Skin epidermis (tissue), 12 donors: ENCODE data around the gene RIN3.
"Not testable (repeated sequence)": the region's sequence is repeated elsewhere in the genome, so short reads cannot be mapped to it uniquely, and the experiment has no call there.

ENCODE experiments used
- H3K27ac ChIP-seq, 21 experiments: fragments of 200-600 bp; sonication (generic) in 11 of 21; one replicate each; pipeline ENCODE4 v1.5.0; 2020; ENCODE audit warnings: mild to moderate bottlenecking in 3 of 21, inconsistent platforms in 2 of 21, moderate library complexity in 2 of 21
- H3K4me3 ChIP-seq, 7 experiments: fragments of 200-600 bp; sonication (generic) in 2 of 7; one replicate each; pipeline ENCODE4 v1.5.0; 2020; ENCODE audit warnings: inconsistent platforms in 2 of 7, mild to moderate bottlenecking in 2 of 7, moderate library complexity in 1 of 7

Gene RIN3

GRCh38 chr14:92632546-92633273 lies 119.1 kb downstream of the RIN3 start:
- Histone ChIP-seq H3K4me3 (no peak overlapping the region), H3K27ac (peak overlapping the region in 1 of 21 experiments; percentile 47)

DNA sequence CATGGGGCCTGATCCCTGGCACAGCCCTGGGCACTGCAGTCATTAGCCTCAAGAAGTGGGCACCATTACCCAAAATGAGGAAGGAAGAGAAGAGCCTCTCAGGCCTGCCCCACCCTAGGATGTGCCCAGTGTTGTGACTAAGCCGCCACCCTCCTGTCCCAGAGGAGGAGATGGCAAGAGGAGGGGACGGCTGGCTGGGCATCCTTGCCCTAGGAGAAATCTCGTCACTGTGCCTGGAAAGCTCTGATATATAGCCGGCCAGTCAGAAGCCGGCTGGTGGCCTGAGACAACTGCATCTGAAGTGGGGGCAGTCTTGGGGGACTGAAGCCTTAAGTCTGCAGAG lies 119.7 kb downstream of the RIN3 start:
- peak overlapping the region in 1 of 21 experiments; percentile 47 for H3K27ac ChIP-seq

GRCh38 chr14:92633724-92634123 lies 120.1 kb downstream of the RIN3 start:
- no peak overlapping the region for H3K27ac ChIP-seq
- H3K4me3 ChIP-seq = no peak overlapping the region

More for the DNA sequence above, 119.7 kb downstream of the RIN3 start:
- no peak overlapping the region for H3K4me3 ChIP-seq

DNA sequence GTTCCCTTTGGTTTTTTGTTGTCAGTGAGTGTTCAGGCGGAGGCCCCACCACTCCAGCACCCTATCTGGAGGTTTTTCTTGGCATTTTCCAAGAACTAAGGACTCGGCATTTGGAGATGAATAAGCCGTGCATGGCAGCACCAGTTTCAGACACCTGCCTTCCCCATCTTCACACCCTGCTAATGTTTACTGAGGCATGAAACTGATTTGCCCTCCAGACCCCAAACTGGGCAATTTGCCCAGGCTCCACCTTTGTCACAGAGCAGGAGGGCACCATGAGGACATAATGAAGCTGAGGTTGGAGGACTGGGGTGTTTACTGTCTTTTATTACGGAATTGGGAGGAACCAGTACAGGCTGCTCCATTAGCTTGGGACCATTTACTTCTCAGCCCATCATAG lies 121.5 kb downstream of the RIN3 start:
- H3K27ac ChIP-seq = no peak overlapping the region
- H3K4me3 ChIP-seq = no peak overlapping the region

DNA sequence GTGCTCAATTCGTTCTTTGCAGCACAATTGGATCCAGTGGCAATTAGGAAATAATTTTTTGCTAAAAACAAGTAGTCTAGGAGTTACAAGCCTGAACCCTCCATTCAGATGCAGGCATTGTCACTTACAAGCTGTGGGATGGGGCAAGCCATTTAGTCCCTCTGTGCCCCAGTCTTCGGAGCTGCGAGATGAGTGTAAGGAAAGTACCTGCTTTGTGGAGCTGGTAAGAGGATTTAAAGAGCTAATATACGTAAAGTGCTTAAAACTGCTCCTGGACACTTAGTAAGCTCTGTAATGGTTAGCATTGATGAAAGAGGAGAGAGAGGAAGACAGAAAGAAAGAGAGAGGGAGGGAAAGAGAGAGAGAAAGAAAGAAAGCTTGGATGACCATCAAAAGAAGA lies 122.3 kb downstream of the RIN3 start:
- H3K27ac ChIP-seq = no peak overlapping the region
- no peak overlapping the region for H3K4me3 ChIP-seq

GRCh38 chr14:92637228-92637627 lies 123.6 kb downstream of the RIN3 start:
- Histone ChIP-seq H3K27ac (no peak overlapping the region), H3K4me3 (no peak overlapping the region)

DNA sequence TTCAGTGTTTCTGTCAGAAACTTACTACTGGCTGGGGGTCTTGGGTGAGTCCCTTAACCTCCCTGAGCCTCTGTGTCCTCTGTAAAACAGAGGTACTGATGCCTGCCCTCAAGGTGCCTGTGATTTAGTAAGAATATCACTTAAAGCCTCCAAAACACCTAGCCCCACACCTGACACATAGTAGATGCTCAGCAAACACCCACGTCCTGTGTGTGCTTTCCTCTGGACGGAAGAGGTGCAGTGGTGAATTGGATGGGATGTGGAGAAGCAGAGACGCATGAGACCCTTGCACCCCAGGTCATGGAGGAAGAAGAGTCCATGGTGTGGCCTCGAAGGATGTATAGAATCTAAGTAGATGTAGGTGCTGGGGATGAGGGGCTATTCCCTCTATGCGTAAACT lies 124.3 kb downstream of the RIN3 start:
- Histone ChIP-seq H3K27ac (no peak overlapping the region), H3K4me3 (no peak overlapping the region)

GRCh38 chr14:92638266-92638665 lies 124.7 kb downstream of the RIN3 start:
- Histone ChIP-seq H3K4me3 (no peak overlapping the region), H3K27ac (no peak overlapping the region)

- no peak overlapping the region for H3K4me3 ChIP-seq
- H3K27ac ChIP-seq = no peak overlapping the region
Observed at GRCh38 chr14:92638904-92639303, 125.3 kb downstream of the RIN3 start.

DNA sequence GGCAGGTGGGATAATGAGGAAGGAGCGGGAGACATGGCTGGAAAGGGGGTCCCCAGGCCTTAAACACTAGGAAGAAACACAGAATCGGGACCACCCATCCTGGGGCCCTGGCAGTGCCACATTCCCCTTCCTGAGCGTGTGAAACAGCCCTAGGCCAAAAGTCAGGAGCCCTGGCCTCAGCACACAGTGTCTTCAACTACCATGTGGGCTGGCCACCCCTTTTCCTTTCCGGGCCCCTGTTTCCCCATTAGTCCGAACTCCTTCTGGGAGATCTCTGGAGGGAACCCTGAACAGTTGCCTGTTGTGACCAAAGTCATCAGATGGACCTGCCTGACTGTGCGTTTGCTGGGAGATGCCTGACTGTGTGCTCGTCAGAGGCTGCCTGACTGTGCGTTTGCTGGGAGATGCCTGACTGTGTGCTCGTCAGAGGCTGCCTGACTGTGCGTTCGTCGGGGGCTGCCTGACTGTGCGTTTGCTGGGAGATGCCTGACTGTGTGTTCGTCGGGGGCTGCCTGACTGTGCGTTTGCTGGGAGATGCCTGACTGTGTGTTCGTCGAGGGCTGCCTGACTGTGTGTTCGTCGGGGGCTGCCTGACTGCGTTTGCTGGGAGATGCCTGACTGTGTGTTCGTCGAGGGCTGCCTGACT lies 126.0 kb downstream of the RIN3 start:
- H3K27ac ChIP-seq = not testable (repeated sequence)

GRCh38 chr14:92641306-92641705 lies 127.7 kb downstream of the RIN3 start:
- H3K4me3 ChIP-seq = no peak overlapping the region
- H3K27ac ChIP-seq = no peak overlapping the region

More for the DNA sequence above, 126.0 kb downstream of the RIN3 start:
- H3K4me3 ChIP-seq = not testable (repeated sequence)

- Histone ChIP-seq H3K27ac (peak overlapping the region in 1 of 21 experiments; percentile 37), H3K4me3 (no peak overlapping the region)
Observed at GRCh38 chr14:92644171-92644969, 130.8 kb downstream of the RIN3 start.

DNA sequence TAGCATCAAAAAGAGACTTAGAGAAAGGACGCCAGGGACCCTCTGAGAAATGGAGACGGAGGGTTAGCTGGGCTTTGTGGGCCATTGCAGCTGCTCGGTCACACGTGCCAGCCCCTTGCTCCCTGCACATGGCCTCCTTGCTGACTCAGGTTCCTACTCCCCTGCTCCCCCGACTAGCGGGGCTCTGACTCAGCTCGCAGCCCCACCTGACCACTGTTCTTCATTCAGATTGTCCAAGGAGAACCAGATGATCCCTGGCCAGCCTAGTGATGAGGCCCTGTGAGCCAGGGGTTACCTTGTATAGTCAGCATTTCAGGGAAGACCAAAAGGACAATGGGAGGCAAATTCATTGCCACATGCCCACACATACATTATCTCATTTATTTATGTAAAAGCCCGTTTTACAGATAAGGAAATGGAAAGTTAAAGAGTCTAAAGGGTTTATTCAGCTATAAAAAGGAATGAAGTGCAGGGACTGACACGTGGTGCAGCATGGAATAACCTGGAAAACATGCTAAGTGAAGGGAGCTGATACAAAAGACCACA lies 131.5 kb downstream of the RIN3 start:
- H3K27ac ChIP-seq = peak overlapping the region in 2 of 21 experiments; percentile 37 to 47

GRCh38 chr14:92645841-92646478 lies 132.4 kb downstream of the RIN3 start:
- Histone ChIP-seq H3K4me3 (no peak overlapping the region), H3K27ac (peak overlapping the region in 12 of 21 experiments; percentile 7 to 88 (median 60))

More for the DNA sequence above, 131.5 kb downstream of the RIN3 start:
- no peak overlapping the region for H3K4me3 ChIP-seq

- Histone ChIP-seq H3K4me3 (no peak overlapping the region), H3K27ac (peak overlapping the region in 17 of 21 experiments; percentile 7 to 88 (median 65))
Observed at GRCh38 chr14:92646952-92647796, 133.6 kb downstream of the RIN3 start.

- Histone ChIP-seq H3K4me3 (no peak overlapping the region), H3K27ac (peak overlapping the region in 17 of 21 experiments; percentile 10 to 88 (median 65))
Observed at GRCh38 chr14:92647797-92648279, 134.3 kb downstream of the RIN3 start.

DNA sequence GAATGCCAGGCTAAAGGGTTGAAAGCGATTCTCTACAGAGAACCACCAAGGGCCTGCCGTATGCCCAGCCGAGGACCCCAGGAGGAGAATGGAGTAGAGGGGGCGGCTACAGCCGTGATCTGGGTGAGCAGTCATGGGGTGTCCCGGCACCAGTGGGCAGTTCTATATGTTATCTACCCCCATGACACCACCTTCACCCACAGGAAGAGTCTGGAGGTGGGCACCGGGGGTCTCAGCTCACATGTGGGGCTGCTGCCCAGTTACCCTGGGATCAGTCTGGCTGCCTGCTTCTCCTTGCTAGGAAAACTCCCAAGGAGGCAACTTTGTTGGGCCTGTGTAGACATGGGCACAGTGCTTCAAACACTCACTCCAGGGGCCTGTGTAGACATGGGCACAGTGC lies 135.5 kb downstream of the RIN3 start:
- peak overlapping the region in 15 of 21 experiments; percentile 5 to 88 (median 78) for H3K27ac ChIP-seq
- no peak overlapping the region for H3K4me3 ChIP-seq

DNA sequence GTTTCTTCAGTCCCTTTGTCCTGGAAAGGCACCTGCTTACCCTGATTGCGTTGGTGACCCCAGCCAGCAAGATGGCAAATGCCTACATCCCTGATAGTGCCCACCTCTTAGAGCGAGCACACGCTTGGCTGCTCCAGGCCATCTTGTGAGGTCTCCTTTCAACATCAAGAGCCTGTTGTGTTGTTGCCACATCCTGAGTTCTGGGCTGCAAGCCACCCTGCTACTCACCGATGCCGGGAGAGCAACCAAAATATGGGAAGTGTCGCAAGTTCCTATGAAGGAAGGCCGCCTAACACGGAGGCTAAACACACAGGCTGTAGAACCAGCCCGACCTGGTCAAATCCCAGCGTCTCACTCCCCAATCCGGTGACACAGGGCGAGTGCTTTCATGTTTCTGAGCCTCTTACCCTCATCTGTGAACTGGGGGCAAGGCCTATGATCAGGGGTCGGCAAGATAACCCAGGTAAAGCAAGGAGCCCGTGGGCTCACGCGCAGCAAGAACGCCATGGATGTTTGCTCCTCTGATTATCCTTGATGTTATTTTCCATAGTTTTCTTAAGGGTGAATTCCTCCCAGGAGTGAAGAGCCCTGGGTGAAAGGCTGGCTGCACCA lies 136.5 kb downstream of the RIN3 start:
- H3K27ac ChIP-seq = peak overlapping the region in 20 of 21 experiments; percentile 45 to 91 (median 80)

More for the DNA sequence above, 136.5 kb downstream of the RIN3 start:
- H3K4me3 ChIP-seq = no peak overlapping the region
